ENCODE data around the gene LZTR1. TPM values are rescaled to one million over a fixed set of nuclear protein-coding genes. Genes with fewer than 3 reads are reported as not detected.

The LZTR1 gene
- total RNA-seq, 1 experiment from 2014 or later: 23.4 TPM

DNA sequence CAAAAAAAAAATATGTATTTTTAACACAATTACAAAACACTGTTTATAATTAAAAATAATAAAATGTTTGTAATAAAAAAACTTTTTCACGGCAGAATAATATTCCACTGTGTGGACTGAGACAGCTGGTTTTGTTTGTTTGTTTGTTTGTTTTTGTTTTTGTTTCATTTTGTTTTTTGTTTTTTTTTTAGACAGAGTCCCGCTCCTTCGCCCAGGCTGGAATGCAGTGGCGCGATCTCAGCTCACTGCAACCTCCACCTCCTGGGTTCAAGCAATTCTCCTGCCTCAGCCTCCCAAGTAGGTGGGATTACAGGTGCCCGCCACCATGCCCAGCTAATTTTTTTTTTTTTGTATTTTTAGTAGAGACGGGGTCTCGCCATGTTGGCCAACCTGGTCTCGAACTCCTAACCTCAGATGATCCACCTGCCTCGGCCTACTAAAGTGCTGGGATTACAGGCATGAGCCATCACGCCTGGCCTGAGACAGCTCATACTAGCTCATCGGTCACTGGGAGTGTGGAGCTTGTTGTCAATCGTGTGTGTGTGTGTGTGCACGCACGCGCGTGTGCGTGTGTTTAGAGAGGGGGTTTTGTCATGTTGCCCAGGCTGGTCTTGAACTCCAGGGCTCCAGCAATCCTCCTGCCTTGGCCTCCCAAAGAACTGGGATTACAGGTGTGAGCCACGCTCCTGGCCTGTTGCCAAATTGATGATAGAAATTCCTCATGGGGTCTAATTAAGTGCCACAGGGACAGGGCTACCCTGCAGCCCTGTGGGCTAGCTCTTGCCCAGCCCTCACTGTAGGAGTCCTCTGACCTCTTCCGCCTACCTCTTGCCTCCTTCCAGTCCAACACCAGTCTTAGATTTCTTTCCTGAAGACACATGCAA, 22.3 kb upstream of the LZTR1 start:
- no peaks in the 10 kb centered on the region; the same call in 1 of the 2 replicates for H4K20me1 ChIP-seq (ENCODE audit: insufficient read depth)
- H3F3A ChIP-seq (ENCODE audit: insufficient read depth, low read depth): peaks cover 12% of the 10 kb centered on the region
- no peak overlapping the region for H3K4me2 ChIP-seq
- no peaks in the 10 kb centered on the region for H3K36me3 ChIP-seq (ENCODE audit: low read depth)
- H3K9me3 ChIP-seq (ENCODE audit: insufficient read depth, low read depth): no peaks in the 10 kb centered on the region
- H3K4me3 ChIP-seq: no peak overlapping the region
- intact Hi-C loops (cut with micrococcal nuclease; ENCODE audit: unreplicated experiment): loop anchor here (5.0 kb wide), 1 partner anchor 43 kb away; the partner anchor contains the start of gene CRKL
- no peaks in the 10 kb centered on the region for H3K27me3 ChIP-seq (ENCODE audit: insufficient read depth, low read depth)
- ChIA-PET CTCF (interaction anchor here (0.7 to 1.0 kb wide), 2 partner anchors 10 to 22 kb away, joined by 3 read pairs; partner anchors contain the start of gene LZTR1), POLR2A (ENCODE audit: unreplicated experiment) (interaction anchor here (0.6 kb wide), 1 partner anchor 13 kb away, joined by 8 read pairs; no protein-coding TSS in a partner anchor)
- H2AFZ ChIP-seq: no peak overlapping the region
- H3K27ac ChIP-seq: no peak overlapping the region
- no TSS peak for BruUV-seq (replicated peaks)
- no peak for DNase-seq
- TF ChIP-seq EZH2 (IDR thresholded peaks at IDR 0.05; ENCODE audit: low read depth) (no peak), CTCF (conservative IDR thresholded peaks at IDR 0.05) (no peak)
- H3K9me2 ChIP-seq (ENCODE audit: insufficient read depth): no peaks in the 10 kb centered on the region
- H3K4me1 ChIP-seq (replicated peaks; ENCODE audit: insufficient read depth): peaks cover 9% of the 10 kb centered on the region; the same call in 1 of the 2 replicates
- no peaks in the 10 kb centered on the region for H3K79me2 ChIP-seq (ENCODE audit: low read depth)

GRCh38 chr22:20960609-20961008, 21.5 kb upstream of the LZTR1 start:
- TF ChIP-seq EZH2 (IDR thresholded peaks at IDR 0.05; ENCODE audit: low read depth) (no peak), CTCF (conservative IDR thresholded peaks at IDR 0.05) (no peak)
- DNase-seq: no peak
- Histone ChIP-seq H3K79me2 (ENCODE audit: low read depth) (no peaks in the 10 kb centered on the region), H3K9me2 (ENCODE audit: insufficient read depth) (no peaks in the 10 kb centered on the region), H3K4me1 (replicated peaks; ENCODE audit: insufficient read depth) (peaks cover 7% of the 10 kb centered on the region; the same call in 1 of the 2 replicates), H3K9me3 (ENCODE audit: insufficient read depth, low read depth) (no peaks in the 10 kb centered on the region), H3K4me2 (no peak overlapping the region), H2AFZ (no peak overlapping the region), H3K27ac (no peak overlapping the region), H3K36me3 (ENCODE audit: low read depth) (no peaks in the 10 kb centered on the region), H3K4me3 (no peak overlapping the region), H3K27me3 (ENCODE audit: insufficient read depth, low read depth) (no peaks in the 10 kb centered on the region), H3F3A (ENCODE audit: insufficient read depth, low read depth) (peaks cover 10% of the 10 kb centered on the region), H4K20me1 (ENCODE audit: insufficient read depth) (no peaks in the 10 kb centered on the region; the same call in 1 of the 2 replicates)
- BruUV-seq (replicated peaks): no TSS peak
- intact Hi-C loops (cut with micrococcal nuclease; ENCODE audit: unreplicated experiment): no loop called here
- ChIA-PET POLR2A (ENCODE audit: unreplicated experiment) (interaction anchor here (0.6 kb wide), 1 partner anchor 12 kb away, joined by 8 read pairs; no protein-coding TSS in a partner anchor), CTCF (no interaction called here)

GRCh38 chr22:20962491-20962945, 19.6 kb upstream of the LZTR1 start:
- Histone ChIP-seq H4K20me1 (ENCODE audit: insufficient read depth) (no peaks in the 10 kb centered on the region), H3K79me2 (ENCODE audit: low read depth) (no peaks in the 10 kb centered on the region), H3F3A (ENCODE audit: insufficient read depth, low read depth) (peaks cover 3% of the 10 kb centered on the region; the same call in 1 of the 2 replicates), H3K36me3 (ENCODE audit: low read depth) (no peaks in the 10 kb centered on the region), H3K4me3 (no peak overlapping the region), H3K4me2 (no peak overlapping the region), H2AFZ (no peak overlapping the region), H3K9me3 (ENCODE audit: insufficient read depth, low read depth) (no peaks in the 10 kb centered on the region), H3K27ac (no peak overlapping the region), H3K4me1 (replicated peaks; ENCODE audit: insufficient read depth) (no peaks in the 10 kb centered on the region), H3K9me2 (ENCODE audit: insufficient read depth) (no peaks in the 10 kb centered on the region), H3K27me3 (ENCODE audit: insufficient read depth, low read depth) (no peaks in the 10 kb centered on the region)
- POLR2A ChIA-PET (ENCODE audit: unreplicated experiment): no interaction called here
- no peak for DNase-seq
- CTCF ChIA-PET: no interaction called here
- BruUV-seq (replicated peaks): no TSS peak
- intact Hi-C loops (cut with micrococcal nuclease; ENCODE audit: unreplicated experiment): no loop called here
- TF ChIP-seq EZH2 (IDR thresholded peaks at IDR 0.05; ENCODE audit: low read depth): no peak
- TF ChIP-seq CTCF (conservative IDR thresholded peaks at IDR 0.05): no peak

Data from PC-9 (cell line).